HFF-Myc (cell line): ENCODE results near the gene MYL5.
"Not testable (repeated sequence)": the region's sequence is repeated elsewhere in the genome, so short reads cannot be mapped to it uniquely, and the experiment has no call there.

Experiments used
- DNase-seq: peaks from one replicate; pipeline ENCODE4 v3.0.0-alpha.2; 2011; ENCODE audit warnings: low read depth; ENCODE audit errors: extremely low read depth
- H3K4me3 ChIP-seq: replicated peaks from 2 replicates; pipeline ENCODE4 v1.5.1; 2011; ENCODE audit warnings: low read depth, mild to moderate bottlenecking, control low read depth, low read length
- TF ChIP-seq, protein P1 (sequence below): IDR thresholded peaks from 2 replicates; pipeline ENCODE4 v1.5.1; 2012; ENCODE audit warnings: mild to moderate bottlenecking, low read depth, low read length, control low read depth; ENCODE audit errors: missing control alignments

Gene MYL5

DNA sequence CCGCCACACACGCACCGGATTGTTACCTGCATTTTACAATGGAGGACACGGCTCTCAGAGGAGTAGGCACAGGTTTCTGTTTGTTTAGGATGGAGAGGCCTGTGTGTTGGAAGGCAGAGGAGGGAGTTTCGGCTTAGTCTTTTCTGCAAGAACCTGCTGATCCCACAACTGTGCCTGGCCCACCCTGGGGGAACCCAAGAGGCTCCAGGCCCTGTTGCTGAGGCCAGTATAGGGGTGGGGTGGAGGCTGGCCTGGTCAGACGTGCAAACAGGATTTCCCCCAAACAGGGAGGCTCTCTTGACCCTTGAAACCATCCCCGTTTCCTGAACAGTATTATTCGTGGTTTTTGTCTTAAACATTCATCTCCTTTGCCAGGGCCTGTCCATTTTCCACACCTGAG is 15.4 kb downstream of the MYL5 start:
- TF ChIP-seq, protein P1, sequence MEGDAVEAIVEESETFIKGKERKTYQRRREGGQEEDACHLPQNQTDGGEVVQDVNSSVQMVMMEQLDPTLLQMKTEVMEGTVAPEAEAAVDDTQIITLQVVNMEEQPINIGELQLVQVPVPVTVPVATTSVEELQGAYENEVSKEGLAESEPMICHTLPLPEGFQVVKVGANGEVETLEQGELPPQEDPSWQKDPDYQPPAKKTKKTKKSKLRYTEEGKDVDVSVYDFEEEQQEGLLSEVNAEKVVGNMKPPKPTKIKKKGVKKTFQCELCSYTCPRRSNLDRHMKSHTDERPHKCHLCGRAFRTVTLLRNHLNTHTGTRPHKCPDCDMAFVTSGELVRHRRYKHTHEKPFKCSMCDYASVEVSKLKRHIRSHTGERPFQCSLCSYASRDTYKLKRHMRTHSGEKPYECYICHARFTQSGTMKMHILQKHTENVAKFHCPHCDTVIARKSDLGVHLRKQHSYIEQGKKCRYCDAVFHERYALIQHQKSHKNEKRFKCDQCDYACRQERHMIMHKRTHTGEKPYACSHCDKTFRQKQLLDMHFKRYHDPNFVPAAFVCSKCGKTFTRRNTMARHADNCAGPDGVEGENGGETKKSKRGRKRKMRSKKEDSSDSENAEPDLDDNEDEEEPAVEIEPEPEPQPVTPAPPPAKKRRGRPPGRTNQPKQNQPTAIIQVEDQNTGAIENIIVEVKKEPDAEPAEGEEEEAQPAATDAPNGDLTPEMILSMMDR, result no peak
- DNase-seq, result no peak
- no peak overlapping the region for H3K4me3 ChIP-seq

DNA sequence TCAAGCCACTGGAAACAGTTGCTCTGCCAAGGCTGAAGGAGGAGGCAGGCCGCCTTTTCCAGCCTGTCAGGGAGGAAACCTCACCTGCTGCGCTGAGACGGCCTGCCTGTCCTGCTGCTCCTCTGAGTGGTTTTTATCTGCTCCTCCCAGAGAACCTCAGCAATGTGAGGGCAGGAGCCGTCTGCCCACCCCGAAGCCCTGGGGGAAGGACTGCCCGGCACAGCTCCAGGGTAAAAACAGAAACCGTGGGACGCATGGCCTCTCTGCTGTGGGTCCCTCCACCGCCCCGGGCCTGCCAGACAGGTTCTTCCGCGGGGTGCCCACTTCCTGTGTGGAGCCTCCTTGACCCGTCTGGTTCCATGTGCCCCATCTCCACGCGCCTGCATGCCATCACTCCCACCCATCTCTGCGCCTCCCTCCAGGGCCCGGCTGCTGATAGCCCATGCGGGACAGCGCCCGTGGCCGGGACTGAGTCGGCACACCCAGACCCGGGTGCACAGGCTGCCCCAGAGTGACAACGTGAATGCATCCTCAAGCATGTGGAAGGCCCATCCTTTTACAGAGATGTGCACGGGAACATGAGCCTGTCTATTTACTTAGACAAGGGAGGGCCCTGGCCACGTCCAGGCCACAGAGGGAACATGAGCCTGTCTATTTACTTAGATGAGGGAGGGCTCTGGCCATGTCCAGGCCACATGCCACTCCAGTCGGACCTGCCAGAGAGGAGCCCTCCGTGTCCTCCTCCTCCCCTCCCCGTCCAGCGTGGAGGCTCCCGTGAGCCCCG is 18.6 kb downstream of the MYL5 start:
- TF ChIP-seq, protein P1, result no peak
- no peak for DNase-seq
- no peak overlapping the region for H3K4me3 ChIP-seq

DNA sequence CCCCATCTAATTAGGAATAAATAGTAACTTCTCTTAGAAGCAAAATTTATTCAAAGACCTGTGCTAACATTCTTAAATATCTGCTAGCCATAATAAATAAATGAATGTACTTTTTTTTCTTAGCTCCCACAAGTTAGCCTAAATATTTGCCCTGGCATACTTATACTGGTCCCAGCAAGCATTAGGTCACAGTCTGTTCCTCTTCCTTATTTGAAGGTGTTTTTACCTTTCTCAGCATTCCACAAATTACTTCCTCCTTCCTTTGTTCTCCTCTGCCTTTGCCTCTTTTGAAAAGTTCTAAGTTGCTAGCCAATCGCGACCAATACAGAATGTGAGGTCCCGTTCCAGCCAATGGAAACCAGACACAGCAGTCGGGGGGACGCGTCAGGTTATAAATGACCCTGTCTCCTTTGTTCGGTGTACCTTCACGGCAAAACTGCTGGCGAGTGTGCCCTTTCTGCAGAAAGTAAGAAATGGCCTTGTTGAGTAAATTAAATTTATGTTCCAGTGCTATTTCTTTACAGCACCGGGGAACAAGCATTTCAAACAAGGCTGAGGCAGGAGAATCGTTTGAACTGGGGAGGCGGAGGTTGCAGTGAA is 20.1 kb downstream of the MYL5 start:
- not testable (repeated sequence) for H3K4me3 ChIP-seq

DNA sequence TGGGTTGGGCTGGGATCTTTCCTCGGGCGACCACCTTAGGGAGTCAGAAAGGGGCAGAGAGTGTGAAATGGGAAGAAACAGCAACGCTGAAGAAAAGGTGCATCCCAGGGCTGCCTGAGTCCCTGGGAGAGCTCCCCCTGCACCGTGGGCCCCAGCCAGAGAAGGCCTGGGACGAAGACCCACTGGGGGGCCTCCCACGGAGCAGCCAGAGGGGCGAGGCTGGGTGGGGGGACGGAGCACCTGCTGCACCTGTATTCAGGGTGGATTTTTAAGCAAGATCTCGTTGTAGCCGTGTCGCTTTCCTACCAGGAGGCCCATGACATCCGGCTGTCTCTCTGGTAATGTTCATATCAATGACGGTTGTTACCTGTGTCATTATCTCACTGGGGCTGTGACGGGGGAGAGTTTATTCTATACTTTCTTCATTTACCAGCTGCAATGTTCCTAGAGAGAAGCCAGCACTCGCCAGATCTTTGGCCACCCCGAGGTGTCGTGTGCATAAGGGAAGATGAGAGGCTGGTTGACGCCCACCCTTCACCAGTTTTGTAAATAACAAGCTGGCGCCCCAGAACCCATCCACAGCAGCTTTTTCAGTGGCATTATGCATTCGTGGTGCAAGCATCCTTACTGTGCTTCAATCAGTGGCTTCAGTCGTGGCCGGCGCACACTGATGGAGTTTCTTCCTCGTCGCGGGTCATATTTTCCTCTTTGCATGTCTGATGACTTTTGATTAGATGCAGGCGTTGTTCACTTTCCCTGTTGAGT is 25.7 kb downstream of the MYL5 start:
- DNase-seq, result no peak
- no peak overlapping the region for H3K4me3 ChIP-seq
- TF ChIP-seq, protein P1, result no peak

More for the DNA sequence above, 20.1 kb downstream of the MYL5 start:
- not testable (repeated sequence) for DNase-seq

DNA sequence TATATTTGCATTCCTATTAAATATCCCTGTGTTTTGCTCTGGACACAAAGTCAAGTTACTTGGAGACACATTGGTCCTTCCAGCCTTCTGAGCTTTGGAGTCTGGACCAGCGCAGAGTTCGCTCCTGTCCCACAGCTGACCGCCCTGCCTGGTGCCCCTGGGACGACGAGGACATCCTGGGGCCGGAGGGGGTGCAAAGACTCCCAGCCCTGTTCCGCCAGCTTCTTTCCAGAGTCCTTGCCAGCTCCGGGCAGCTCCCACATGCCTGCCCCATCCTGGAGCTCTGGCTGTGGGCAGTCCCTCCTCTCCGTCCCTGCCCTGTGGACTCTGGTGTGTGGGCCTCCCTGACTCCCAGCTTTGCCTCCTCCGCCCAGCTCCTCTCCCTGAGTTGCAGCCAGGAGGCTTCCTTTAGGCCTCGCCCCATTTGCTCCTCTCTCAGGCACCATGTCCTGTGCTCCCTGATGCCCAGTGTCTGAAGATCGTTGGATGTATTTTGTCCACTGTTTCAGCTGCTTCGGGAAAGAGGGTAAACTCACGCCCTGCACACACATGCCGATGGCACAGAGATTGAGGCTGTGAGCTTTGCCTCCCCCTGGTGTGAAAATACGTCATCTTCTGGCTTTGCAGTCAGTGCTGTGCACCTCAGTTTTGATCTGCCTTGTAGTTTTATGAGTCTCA is 26.4 kb downstream of the MYL5 start:
- no peak overlapping the region for H3K4me3 ChIP-seq
- DNase-seq, result no peak
- TF ChIP-seq, protein P1, result no peak

DNA sequence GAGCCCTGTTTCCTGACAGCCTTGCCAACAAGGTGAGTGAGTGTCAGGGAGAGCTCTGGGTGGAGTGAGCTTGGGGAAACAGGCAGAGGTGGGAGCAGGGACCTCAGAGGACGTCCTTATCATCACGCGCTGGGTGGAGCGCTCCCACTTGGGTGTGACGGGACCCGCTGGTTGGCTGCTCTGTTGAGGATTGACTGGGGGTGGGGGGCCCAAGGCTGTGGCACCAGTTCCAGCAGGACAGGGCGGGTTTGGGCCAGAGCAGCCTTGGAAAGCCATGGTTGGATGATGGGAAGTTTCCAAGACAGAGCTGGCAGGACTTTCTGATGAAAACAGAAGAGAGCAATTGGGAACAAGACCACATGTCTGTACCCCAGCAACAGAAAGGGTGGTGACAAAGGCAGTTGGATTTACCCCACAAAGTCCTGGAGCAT is 28.3 kb downstream of the MYL5 start:
- no peak overlapping the region for H3K4me3 ChIP-seq
- TF ChIP-seq, protein P1, result no peak
- DNase-seq, result no peak
